Neural cell (in vitro differentiated cells): ENCODE measurements around the gene OSCP1. TPM values are rescaled to one million over a fixed set of nuclear protein-coding genes. Genes with fewer than 3 reads are reported as not detected.
"Not testable (repeated sequence)": the region's sequence is repeated elsewhere in the genome, so short reads cannot be mapped to it uniquely, and the experiment has no call there.

Experiments
- H2AFZ ChIP-seq: fragments of 200-600, 300-800 bp; sonication (generic), shearing (Covaris generic); 2 replicates; pipeline ENCODE4 v1.6.0; 2014; ENCODE audit warnings: low read depth, mild to moderate bottlenecking, antibody characterized with exemption, low read length, moderate library complexity
- H3F3A ChIP-seq: fragments of 200-600 bp; shearing (Covaris generic); 2 replicates; pipeline ENCODE4 v1.6.1; 2016; ENCODE audit warnings: mild to moderate bottlenecking, moderate library complexity, mixed read lengths, antibody characterized with exemption, low read length; ENCODE audit not compliant: insufficient read depth, poor library complexity, severe bottlenecking
- H3K27ac ChIP-seq: fragments of 200-600, 300-800 bp; sonication (generic), shearing (Covaris generic); 2 replicates; pipeline ENCODE4 v1.5.1; 2014; ENCODE audit warnings: mild to moderate bottlenecking, low read length, moderate library complexity
- H3K27me3 ChIP-seq: fragments of 300-800, 200-600 bp; sonication (generic), shearing (Covaris generic); 2 replicates; pipeline ENCODE4 v1.6.0; 2014; ENCODE audit warnings: mild to moderate bottlenecking, low read depth, low read length, moderate library complexity; ENCODE audit not compliant: insufficient read depth
- H3K36me3 ChIP-seq: fragments of 300-800, 200-600 bp; sonication (generic), shearing (Covaris generic); 2 replicates; pipeline ENCODE4 v1.5.1; 2014; ENCODE audit warnings: mild to moderate bottlenecking, antibody characterized with exemption, low read length, moderate library complexity; ENCODE audit not compliant: insufficient read depth
- H3K4me2 ChIP-seq: fragments of 300-800, 200-600 bp; sonication (generic), shearing (Covaris generic); 2 replicates; pipeline ENCODE4 v1.6.0; 2014; ENCODE audit warnings: mild to moderate bottlenecking, low read length
- H3K4me3 ChIP-seq: fragments of 300-800, 200-600 bp; sonication (generic), shearing (Covaris generic); 2 replicates; pipeline ENCODE4 v1.5.1; 2014; ENCODE audit warnings: mild to moderate bottlenecking, low read length, moderate library complexity
- H3K79me2 ChIP-seq: fragments of 200-600 bp; shearing (Covaris generic); replicated peaks from 2 replicates; pipeline ENCODE4 v1.6.0; 2014; ENCODE audit warnings: mild to moderate bottlenecking, low read length, moderate library complexity; ENCODE audit not compliant: insufficient read depth
- H3K9ac ChIP-seq: fragments of 300-800, 200-600 bp; sonication (generic), shearing (Covaris generic); 2 replicates; pipeline ENCODE4 v1.6.1; 2016; ENCODE audit warnings: mild to moderate bottlenecking, low read length, mixed read lengths
- H3K9me2 ChIP-seq: fragments of 200-600 bp; shearing (Covaris generic); 2 replicates; pipeline ENCODE4 v1.6.1; 2016; ENCODE audit warnings: mild to moderate bottlenecking, low read length, mixed read lengths; ENCODE audit not compliant: insufficient read depth
- H3K9me3 ChIP-seq: fragments of 200-600, 300-800 bp; sonication (generic), shearing (Covaris generic); 2 replicates; pipeline ENCODE4 v1.6.1; 2016; ENCODE audit warnings: mild to moderate bottlenecking, mixed run types, low read length, moderate library complexity, mixed read lengths
- H4K20me1 ChIP-seq: fragments of 200-600 bp; shearing (Covaris generic); 2 replicates; pipeline ENCODE4 v1.6.1; 2016; ENCODE audit warnings: mild to moderate bottlenecking, mixed run types; ENCODE audit not compliant: insufficient read depth
- EP300 ChIP-seq: fragments of 450-650 bp; conservative IDR thresholded peaks from 2 replicates; pipeline ENCODE4 v1.6.1; 2014; ENCODE audit warnings: antibody characterized with exemption, mild to moderate bottlenecking, moderate library complexity; ENCODE audit not compliant: poor library complexity, severe bottlenecking
- EZH2 ChIP-seq: fragments of 200-600, 300-800 bp; shearing (Covaris generic), sonication (generic); IDR thresholded peaks from 2 replicates; pipeline ENCODE4 v1.6.1; 2014; ENCODE audit warnings: antibody characterized with exemption, low read length, borderline replicate concordance, mild to moderate bottlenecking; ENCODE audit not compliant: insufficient read depth, poor library complexity, severe bottlenecking
- MXI1 ChIP-seq: fragments of 450-650 bp; conservative IDR thresholded peaks from 2 replicates; pipeline ENCODE4 v1.6.1; 2014; ENCODE audit warnings: antibody characterized with exemption, mild to moderate bottlenecking; ENCODE audit not compliant: poor library complexity, severe bottlenecking
- POLR2AphosphoS5 ChIP-seq: IDR thresholded peaks from 2 replicates; pipeline ENCODE4 v1.6.1; 2012
- RAD21 ChIP-seq: fragments of 450-650 bp; conservative IDR thresholded peaks from 2 replicates; pipeline ENCODE4 v1.6.1; 2014; ENCODE audit warnings: antibody characterized with exemption, mild to moderate bottlenecking, moderate library complexity
- SMC3 ChIP-seq: fragments of 450-650 bp; conservative IDR thresholded peaks from 2 replicates; pipeline ENCODE4 v1.6.1; 2014; ENCODE audit warnings: antibody characterized with exemption, mild to moderate bottlenecking, moderate library complexity; ENCODE audit not compliant: poor library complexity
- TAF1 ChIP-seq: IDR thresholded peaks from 2 replicates; pipeline ENCODE4 v1.6.1; 2012; ENCODE audit warnings: low read depth
- polyA plus RNA-seq: library from polyadenylated mRNA; depleted of rRNA; stranded (reverse); fragments of >200 nt; gene quantifications from 2 replicates; pipeline ENCODE4 v1.2.3, GENCODE V29; 2014
- TF ChIP-seq, protein P1 (sequence below): fragments of 450-650 bp; IDR thresholded peaks from 2 replicates; pipeline ENCODE4 v1.5.1; 2014; ENCODE audit warnings: antibody characterized with exemption, mild to moderate bottlenecking, moderate library complexity; ENCODE audit not compliant: poor library complexity, severe bottlenecking
- TF ChIP-seq, protein P2 (sequence below): IDR thresholded peaks from 2 replicates; pipeline ENCODE4 v1.6.1; 2012; ENCODE audit warnings: borderline replicate concordance

The OSCP1 gene
- polyA plus RNA-seq, 1 donor from 2014 or later: 20.7 TPM

DNA sequence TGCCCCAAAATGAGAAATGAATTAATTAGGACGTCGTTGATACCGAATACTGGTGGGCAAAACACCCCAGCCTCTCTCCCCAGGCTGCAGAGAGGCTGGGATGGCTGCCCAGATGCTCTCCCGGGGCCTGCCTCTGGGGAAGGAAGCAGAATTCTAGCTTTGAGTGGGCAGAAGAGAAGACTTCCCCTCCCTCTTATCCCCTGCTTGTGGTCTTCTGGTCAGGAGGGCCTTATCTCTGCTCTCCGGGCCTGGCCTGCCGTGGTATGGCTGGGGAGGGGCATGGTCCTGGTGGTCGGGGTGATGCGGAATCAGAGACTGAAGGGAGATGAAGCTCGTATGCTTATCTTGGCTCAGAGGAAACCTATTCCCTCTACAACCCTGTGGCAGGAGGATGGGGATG, 42.2 kb upstream of the OSCP1 start:
- no peaks in the 10 kb centered on the region for H3K9me3 ChIP-seq
- H3F3A ChIP-seq: no peaks in the 10 kb centered on the region
- H2AFZ ChIP-seq: no peak overlapping the region
- no peak for TF ChIP-seq POLR2AphosphoS5
- TF ChIP-seq, protein P1, sequence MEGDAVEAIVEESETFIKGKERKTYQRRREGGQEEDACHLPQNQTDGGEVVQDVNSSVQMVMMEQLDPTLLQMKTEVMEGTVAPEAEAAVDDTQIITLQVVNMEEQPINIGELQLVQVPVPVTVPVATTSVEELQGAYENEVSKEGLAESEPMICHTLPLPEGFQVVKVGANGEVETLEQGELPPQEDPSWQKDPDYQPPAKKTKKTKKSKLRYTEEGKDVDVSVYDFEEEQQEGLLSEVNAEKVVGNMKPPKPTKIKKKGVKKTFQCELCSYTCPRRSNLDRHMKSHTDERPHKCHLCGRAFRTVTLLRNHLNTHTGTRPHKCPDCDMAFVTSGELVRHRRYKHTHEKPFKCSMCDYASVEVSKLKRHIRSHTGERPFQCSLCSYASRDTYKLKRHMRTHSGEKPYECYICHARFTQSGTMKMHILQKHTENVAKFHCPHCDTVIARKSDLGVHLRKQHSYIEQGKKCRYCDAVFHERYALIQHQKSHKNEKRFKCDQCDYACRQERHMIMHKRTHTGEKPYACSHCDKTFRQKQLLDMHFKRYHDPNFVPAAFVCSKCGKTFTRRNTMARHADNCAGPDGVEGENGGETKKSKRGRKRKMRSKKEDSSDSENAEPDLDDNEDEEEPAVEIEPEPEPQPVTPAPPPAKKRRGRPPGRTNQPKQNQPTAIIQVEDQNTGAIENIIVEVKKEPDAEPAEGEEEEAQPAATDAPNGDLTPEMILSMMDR: no peak
- TF ChIP-seq TAF1: no peak
- TF ChIP-seq, protein P2, sequence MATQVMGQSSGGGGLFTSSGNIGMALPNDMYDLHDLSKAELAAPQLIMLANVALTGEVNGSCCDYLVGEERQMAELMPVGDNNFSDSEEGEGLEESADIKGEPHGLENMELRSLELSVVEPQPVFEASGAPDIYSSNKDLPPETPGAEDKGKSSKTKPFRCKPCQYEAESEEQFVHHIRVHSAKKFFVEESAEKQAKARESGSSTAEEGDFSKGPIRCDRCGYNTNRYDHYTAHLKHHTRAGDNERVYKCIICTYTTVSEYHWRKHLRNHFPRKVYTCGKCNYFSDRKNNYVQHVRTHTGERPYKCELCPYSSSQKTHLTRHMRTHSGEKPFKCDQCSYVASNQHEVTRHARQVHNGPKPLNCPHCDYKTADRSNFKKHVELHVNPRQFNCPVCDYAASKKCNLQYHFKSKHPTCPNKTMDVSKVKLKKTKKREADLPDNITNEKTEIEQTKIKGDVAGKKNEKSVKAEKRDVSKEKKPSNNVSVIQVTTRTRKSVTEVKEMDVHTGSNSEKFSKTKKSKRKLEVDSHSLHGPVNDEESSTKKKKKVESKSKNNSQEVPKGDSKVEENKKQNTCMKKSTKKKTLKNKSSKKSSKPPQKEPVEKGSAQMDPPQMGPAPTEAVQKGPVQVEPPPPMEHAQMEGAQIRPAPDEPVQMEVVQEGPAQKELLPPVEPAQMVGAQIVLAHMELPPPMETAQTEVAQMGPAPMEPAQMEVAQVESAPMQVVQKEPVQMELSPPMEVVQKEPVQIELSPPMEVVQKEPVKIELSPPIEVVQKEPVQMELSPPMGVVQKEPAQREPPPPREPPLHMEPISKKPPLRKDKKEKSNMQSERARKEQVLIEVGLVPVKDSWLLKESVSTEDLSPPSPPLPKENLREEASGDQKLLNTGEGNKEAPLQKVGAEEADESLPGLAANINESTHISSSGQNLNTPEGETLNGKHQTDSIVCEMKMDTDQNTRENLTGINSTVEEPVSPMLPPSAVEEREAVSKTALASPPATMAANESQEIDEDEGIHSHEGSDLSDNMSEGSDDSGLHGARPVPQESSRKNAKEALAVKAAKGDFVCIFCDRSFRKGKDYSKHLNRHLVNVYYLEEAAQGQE: no peak
- no peak for TF ChIP-seq EZH2
- TF ChIP-seq MXI1: no peak
- TF ChIP-seq RAD21: no peak
- TF ChIP-seq EP300: no peak
- no peak for TF ChIP-seq SMC3
- H3K79me2 ChIP-seq: no peaks in the 10 kb centered on the region
- H3K27me3 ChIP-seq: no peaks in the 10 kb centered on the region
- H3K36me3 ChIP-seq: no peaks in the 10 kb centered on the region
- no peaks in the 10 kb centered on the region for H4K20me1 ChIP-seq
- no peak overlapping the region for H3K9ac ChIP-seq
- H3K27ac ChIP-seq: no peak overlapping the region
- H3K4me3 ChIP-seq: no peak overlapping the region
- H3K9me2 ChIP-seq: no peaks in the 10 kb centered on the region
- H3K4me2 ChIP-seq: no peak overlapping the region

DNA sequence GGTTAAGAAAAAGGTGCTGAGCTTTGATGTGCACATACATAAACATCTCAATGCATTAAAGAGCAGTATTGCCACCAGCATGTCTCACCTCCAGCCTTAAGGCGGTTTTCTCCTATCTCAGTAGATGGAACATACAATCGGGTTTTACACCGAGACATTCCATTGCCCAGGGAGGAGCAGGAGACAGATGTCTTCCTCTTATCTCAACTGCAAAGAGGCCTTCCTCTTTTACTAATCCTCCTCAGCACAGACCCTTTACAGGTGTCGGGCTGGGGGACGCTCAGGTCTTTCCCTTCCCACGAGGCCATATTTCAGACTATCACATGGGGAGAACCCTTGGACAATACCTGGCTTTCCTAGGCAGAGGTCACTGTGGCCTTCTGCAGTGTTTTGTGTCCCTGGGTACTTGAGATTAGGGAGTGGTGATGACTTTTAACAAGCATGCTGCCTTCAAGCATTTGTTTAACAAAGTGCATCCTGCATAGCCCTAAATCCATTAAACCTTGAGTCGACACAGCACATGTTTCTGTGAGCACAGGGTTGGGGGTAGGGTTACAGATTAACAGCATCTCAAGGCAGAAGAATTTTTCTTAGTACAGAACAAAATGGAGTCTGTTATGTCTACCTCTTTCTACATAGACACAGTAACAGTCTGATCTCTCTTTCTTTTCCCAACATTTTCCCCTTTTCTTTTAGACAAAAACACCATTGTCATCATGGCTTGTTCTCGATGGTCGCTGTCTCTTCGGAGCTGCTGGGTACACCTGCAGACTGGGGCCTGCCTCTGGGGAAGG, 39.2 kb upstream of the OSCP1 start:
- not testable (repeated sequence) for H3K27me3 ChIP-seq, H4K20me1 ChIP-seq, H3K9me2 ChIP-seq, H3K4me2 ChIP-seq, H3K36me3 ChIP-seq, H3K4me3 ChIP-seq, H3K9me3 ChIP-seq, H3K79me2 ChIP-seq, H3F3A ChIP-seq, H2AFZ ChIP-seq, H3K27ac ChIP-seq, H3K9ac ChIP-seq
